OCI-LY3 (cell line): ENCODE results near the gene MS4A10.

Experiments used
- CTCF ChIP-seq: fragments of 200-600, 300-600 bp; sonication (generic); IDR thresholded peaks from 2 replicates; pipeline ENCODE4 v1.5.1; 2014; ENCODE audit warnings: antibody characterized with exemption, low read length, low read depth
- EZH2phosphoT487 ChIP-seq: fragments of 200-600 bp; shearing (Covaris generic); IDR thresholded peaks from 2 replicates; pipeline ENCODE4 v1.6.1; 2018; ENCODE audit warnings: antibody characterized with exemption, mixed run types, low read depth

- TF ChIP-seq CTCF (no peak), EZH2phosphoT487 (no peak)
Observed at GRCh38 chr11:60783911-60784310, 1.2 kb upstream of the MS4A10 start.
